ENCODE measurements around the gene FGFR2.

FGFR2 gene

GRCh38 chr10:121609426-121610380, 11.5 kb upstream of the FGFR2 start:
- TF ChIP-seq TCF4 (CRISPR knock-in tag; IDR thresholded peaks at IDR 0.05; ENCODE audit: borderline replicate concordance) = no peak
- no peak for TF ChIP-seq ZFP3 (CRISPR knock-in tag; IDR thresholded peaks at IDR 0.05)
- TF ChIP-seq OSR1 (CRISPR knock-in tag; IDR thresholded peaks at IDR 0.05) = no peak
- no peak for TF ChIP-seq ZC3H10 (CRISPR knock-in tag; IDR thresholded peaks at IDR 0.05)
- no peak for TF ChIP-seq CREB5 (CRISPR knock-in tag; IDR thresholded peaks at IDR 0.05; ENCODE audit: low read depth)
- no peak for TF ChIP-seq ZFP30 (CRISPR knock-in tag; IDR thresholded peaks at IDR 0.05)
- no peak for TF ChIP-seq TOX (CRISPR knock-in tag; IDR thresholded peaks at IDR 0.05; ENCODE audit: borderline replicate concordance)
- TF ChIP-seq PPARA (CRISPR knock-in tag; IDR thresholded peaks at IDR 0.05; ENCODE audit: borderline replicate concordance) = no peak
- TF ChIP-seq TSHZ2 (CRISPR knock-in tag; IDR thresholded peaks at IDR 0.05) = no peak
- no peak for TF ChIP-seq PATZ1 (CRISPR knock-in tag; IDR thresholded peaks at IDR 0.05; ENCODE audit: borderline replicate concordance)
- ATAC-seq = no peak

GRCh38 chr10:121608469-121609190, 10.4 kb upstream of the FGFR2 start:
- ATAC-seq = peak; percentile 85
- TF ChIP-seq SNAI2 (CRISPR knock-in tag; IDR thresholded peaks at IDR 0.05) (peak; percentile 33; the same call in 1 of the 2 replicates), POU6F1 (CRISPR knock-in tag; IDR thresholded peaks at IDR 0.05; ENCODE audit: borderline replicate concordance, low read depth) (no peak), ZFP3 (CRISPR knock-in tag; IDR thresholded peaks at IDR 0.05) (no peak), ZNF70 (CRISPR knock-in tag; IDR thresholded peaks at IDR 0.05) (0 out of 2 replicates have a peak, but pooled peaks have one; percentile 21), ESRRG (CRISPR knock-in tag; IDR thresholded peaks at IDR 0.05) (no peak), PPARA (CRISPR knock-in tag; IDR thresholded peaks at IDR 0.05; ENCODE audit: borderline replicate concordance) (no peak)

- no peak for ATAC-seq
- no peak for TF ChIP-seq ZNF565 (CRISPR knock-in tag; conservative IDR thresholded peaks at IDR 0.05; ENCODE audit: low read depth)
- TF ChIP-seq ZC3H10 (CRISPR knock-in tag; IDR thresholded peaks at IDR 0.05) = no peak
- TF ChIP-seq TCF4 (CRISPR knock-in tag; IDR thresholded peaks at IDR 0.05; ENCODE audit: borderline replicate concordance) = no peak
- TF ChIP-seq SNAI2 (CRISPR knock-in tag; IDR thresholded peaks at IDR 0.05) = no peak
- TF ChIP-seq CSRNP3 (CRISPR knock-in tag; IDR thresholded peaks at IDR 0.05) = no peak
- no peak for TF ChIP-seq TSHZ2 (CRISPR knock-in tag; IDR thresholded peaks at IDR 0.05)
- TF ChIP-seq RARB (CRISPR knock-in tag; IDR thresholded peaks at IDR 0.05) = no peak
- TF ChIP-seq PATZ1 (CRISPR knock-in tag; IDR thresholded peaks at IDR 0.05; ENCODE audit: borderline replicate concordance) = no peak
- no peak for TF ChIP-seq ARNTL (CRISPR knock-in tag; IDR thresholded peaks at IDR 0.05; ENCODE audit: borderline replicate concordance, low read depth)
- no peak for TF ChIP-seq GLIS3 (CRISPR knock-in tag; IDR thresholded peaks at IDR 0.05)
These were observed 9.2 kb upstream of the FGFR2 start for GRCh38 chr10:121607310-121608055.

Measured in SK-N-SH treated with all-trans-retinoic acid at 6 μM for 48 hours (cell line).